Measurements from ENCODE around the gene ZNF830. TPM values are rescaled to one million over a fixed set of nuclear protein-coding genes. Genes with fewer than 3 reads are reported as not detected.

Gene ZNF830, protein sequence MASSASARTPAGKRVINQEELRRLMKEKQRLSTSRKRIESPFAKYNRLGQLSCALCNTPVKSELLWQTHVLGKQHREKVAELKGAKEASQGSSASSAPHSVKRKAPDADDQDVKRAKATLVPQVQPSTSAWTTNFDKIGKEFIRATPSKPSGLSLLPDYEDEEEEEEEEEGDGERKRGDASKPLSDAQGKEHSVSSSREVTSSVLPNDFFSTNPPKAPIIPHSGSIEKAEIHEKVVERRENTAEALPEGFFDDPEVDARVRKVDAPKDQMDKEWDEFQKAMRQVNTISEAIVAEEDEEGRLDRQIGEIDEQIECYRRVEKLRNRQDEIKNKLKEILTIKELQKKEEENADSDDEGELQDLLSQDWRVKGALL
- total RNA-seq (13.9 and 15.0 TPM in 2 replicates), polyA plus RNA-seq (2.2 and 3.1 TPM in 2 replicates), polyA minus RNA-seq (3.4 and 5.9 TPM in 2 replicates), Bru-seq, nascent RNA (percentile 88 among the genes with signal in this experiment), BruChase-seq, experiment 1, labeled RNA remaining after a 6-hour chase (percentile 62 among the genes with signal in this experiment), BruChase-seq, experiment 2, labeled RNA remaining after a 2-hour chase (percentile 91 among the genes with signal in this experiment)
- 5.6 and 5.9 TPM in 2 replicates for polyA plus RNA-seq (2011; cell fraction: cytosol; rRNA removed)
- polyA plus RNA-seq (2011; cell fraction: nucleus; rRNA removed) = 6.5 and 8.1 TPM in 2 replicates
- polyA plus RNA-seq (2012) = 8.6 and 11.8 TPM in 2 replicates
- 3.2 TPM for polyA minus RNA-seq (2011; cell fraction: cytosol; rRNA and poly(A)+ RNA removed)
- 9.5 and 11.1 TPM in 2 replicates for polyA minus RNA-seq (2011; cell fraction: nucleus; rRNA and poly(A)+ RNA removed)
- long read RNA-seq, transcript ZNF830-201 (1 exons, 2,246 nt) = major isoform, 33 of 35 reads
- long read RNA-seq, partial matches to known transcripts = 0 of 35 reads
- long read RNA-seq, other reads (novel, unspliced or antisense) = 1 of 35 reads

DNA sequence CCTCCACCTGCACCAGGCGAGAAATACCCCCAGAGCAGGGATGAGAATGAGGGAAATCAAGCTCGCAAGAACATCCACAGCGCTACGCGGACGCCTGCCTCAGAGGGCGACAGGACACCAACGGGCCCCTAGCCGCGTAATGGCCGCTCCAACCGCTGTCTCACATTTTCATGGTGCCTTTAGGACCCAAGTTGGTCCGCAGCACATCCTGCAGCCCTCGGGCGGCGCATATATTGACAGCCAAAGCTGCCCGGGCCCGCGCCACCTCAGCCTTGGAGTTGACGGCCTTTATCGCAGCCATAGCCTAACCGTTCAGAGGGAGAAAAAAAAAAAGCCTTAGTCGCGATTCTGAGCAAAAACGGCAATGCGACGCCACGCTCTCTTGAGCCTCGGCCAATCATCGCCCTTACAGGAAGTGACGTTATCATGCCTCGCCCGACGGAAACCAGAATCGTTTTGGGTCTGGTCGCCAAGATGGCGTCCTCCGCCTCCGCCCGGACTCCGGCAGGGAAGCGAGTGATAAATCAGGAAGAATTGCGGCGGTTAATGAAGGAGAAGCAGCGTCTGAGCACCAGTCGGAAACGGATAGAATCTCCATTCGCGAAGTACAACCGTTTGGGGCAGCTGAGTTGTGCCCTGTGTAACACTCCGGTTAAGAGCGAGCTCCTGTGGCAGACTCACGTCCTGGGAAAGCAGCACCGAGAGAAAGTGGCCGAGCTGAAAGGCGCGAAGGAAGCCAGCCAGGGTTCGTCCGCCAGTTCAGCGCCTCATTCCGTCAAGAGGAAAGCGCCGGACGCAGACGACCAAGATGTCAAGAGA, at the start of gene ZNF830, which contains the start of gene CCT6B:
Gene ZNF830 (plus strand): TSS at position 448 of the 819 bp plus-strand sequence. CDS start 27 bp downstream, at position 475.
Gene CCT6B (minus strand): TSS at position 368 of the 819 bp plus-strand sequence. CDS start 67 bp downstream, at position 301.
- intact Hi-C loops (cut with micrococcal nuclease) (loop anchor here (1.0 to 10.0 kb wide), 4 partner anchors 19 to 848 kb away; partner anchors contain the start of genes LIG3, SLFN5 and TAF15), dilution Hi-C loops (cut with MboI; ENCODE audit: extremely low pct_ligation_motif_present, low sequenced_read_pairs) (no loop called here)
- TSS peak; percentile 67 for BruUV-seq (replicated peaks)
- peak; percentile 96 for DNase-seq (ENCODE audit: low read depth, low spot score)
- H3K4me1 ChIP-seq (ENCODE audit: control insufficient read depth, extremely low read depth, insufficient read depth, low read length) = peaks cover 18% of the 10 kb centered on the region
- H3K4me3 ChIP-seq (replicated peaks in 1 of 3; ENCODE audit: insufficient read depth in 1 of 3, low read depth in 1 of 3, low read length in 3 of 3) = peak within 1 kb of the TSS; percentile 29 to 84 (median 80)
- TF ChIP-seq POLR2AphosphoS5 (IDR thresholded peaks at IDR 0.05; ENCODE audit: insufficient read depth, low read depth, low read length) (peak; percentile 73), EZH2 (IDR thresholded peaks at IDR 0.05; ENCODE audit: borderline replicate concordance, low read depth, low read length, severe bottlenecking) (no peak), MYC (IDR thresholded peaks at IDR 0.05; ENCODE audit: low read depth, low read length) (peak; percentile 62), FOS (IDR thresholded peaks at IDR 0.05; ENCODE audit: borderline replicate concordance, insufficient read depth, low read length) (no peak), POLR2A (IDR thresholded peaks at IDR 0.05; ENCODE audit: low read depth, low read length) (peak; percentile 74)
- TF ChIP-seq, protein P1, sequence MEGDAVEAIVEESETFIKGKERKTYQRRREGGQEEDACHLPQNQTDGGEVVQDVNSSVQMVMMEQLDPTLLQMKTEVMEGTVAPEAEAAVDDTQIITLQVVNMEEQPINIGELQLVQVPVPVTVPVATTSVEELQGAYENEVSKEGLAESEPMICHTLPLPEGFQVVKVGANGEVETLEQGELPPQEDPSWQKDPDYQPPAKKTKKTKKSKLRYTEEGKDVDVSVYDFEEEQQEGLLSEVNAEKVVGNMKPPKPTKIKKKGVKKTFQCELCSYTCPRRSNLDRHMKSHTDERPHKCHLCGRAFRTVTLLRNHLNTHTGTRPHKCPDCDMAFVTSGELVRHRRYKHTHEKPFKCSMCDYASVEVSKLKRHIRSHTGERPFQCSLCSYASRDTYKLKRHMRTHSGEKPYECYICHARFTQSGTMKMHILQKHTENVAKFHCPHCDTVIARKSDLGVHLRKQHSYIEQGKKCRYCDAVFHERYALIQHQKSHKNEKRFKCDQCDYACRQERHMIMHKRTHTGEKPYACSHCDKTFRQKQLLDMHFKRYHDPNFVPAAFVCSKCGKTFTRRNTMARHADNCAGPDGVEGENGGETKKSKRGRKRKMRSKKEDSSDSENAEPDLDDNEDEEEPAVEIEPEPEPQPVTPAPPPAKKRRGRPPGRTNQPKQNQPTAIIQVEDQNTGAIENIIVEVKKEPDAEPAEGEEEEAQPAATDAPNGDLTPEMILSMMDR (IDR thresholded peaks at IDR 0.05; ENCODE audit: extremely low read depth in 1 of 2, insufficient read depth in 1 of 2, low read depth in 1 of 2, low read length in 2 of 2) = no peak
- peaks cover under 1 to 1% of the 10 kb centered on the region in 2 experiments for H3K27me3 ChIP-seq (ENCODE audit: control insufficient read depth in 2 of 2, insufficient read depth in 2 of 2, low read length in 2 of 2)
- H3K9me1 ChIP-seq (replicated peaks; ENCODE audit: control insufficient read depth, extremely low read depth, insufficient read depth, low read length) = no peaks in the 10 kb centered on the region
- H4K20me1 ChIP-seq (replicated peaks; ENCODE audit: control insufficient read depth, extremely low read depth, insufficient read depth, low read length) = no peaks in the 10 kb centered on the region
- peaks cover 23% of the 10 kb centered on the region for H3K79me2 ChIP-seq (ENCODE audit: control insufficient read depth, insufficient read depth, low read length)
- H3K9ac ChIP-seq (replicated peaks; ENCODE audit: extremely low read depth, insufficient read depth, low read length) = peak within 1 kb of the TSS; percentile 91
- CTCF ChIA-PET = interaction anchor here (0.6 to 1.8 kb wide), 2 partner anchors 18 to 20 kb away, joined by 4 to 7 read pairs; partner anchors contain the start of gene LIG3
- no peaks in the 10 kb centered on the region for H3K9me3 ChIP-seq (replicated peaks; ENCODE audit: control insufficient read depth, insufficient read depth, low read length)
- POLR2A ChIA-PET = interaction anchor here (0.6 to 1.3 kb wide), 2 partner anchors 10 to 19 kb away, joined by 3 read pairs; partner anchors contain the start of gene LIG3
- peak within 1 kb of the TSS; percentile 76 for H3K27ac ChIP-seq (ENCODE audit: insufficient read depth, low read depth, low read length)
- peak; percentile 98 for FAIRE-seq
- H3K4me2 ChIP-seq (ENCODE audit: insufficient read depth, low read length) = peak within 1 kb of the TSS; percentile 91
- H2AFZ ChIP-seq (ENCODE audit: low read depth, low read length) = peak within 1 kb of the TSS; percentile 83
- no peaks in the 10 kb centered on the region for H3K36me3 ChIP-seq (ENCODE audit: control insufficient read depth in 2 of 2, extremely low read depth in 1 of 2, insufficient read depth in 2 of 2, low read length in 2 of 2)
